Liver (tissue), 9 donors: ENCODE measurements around the gene OR1E2. TPM values are rescaled to one million over a fixed set of nuclear protein-coding genes. Genes with fewer than 3 reads are reported as not detected.
A peak's percentile ranks its signal among the peaks of the same experiment; 100 is the strongest.
"Not testable (repeated sequence)": the region's sequence is repeated elsewhere in the genome, so short reads cannot be mapped to it uniquely, and the experiment has no call there.

Experiments used
- DNase-seq: peaks from one replicate; pipeline ENCODE4 v3.0.0-alpha.2; 2017; ENCODE audit warnings: low spot score
- H3K27ac ChIP-seq, 2 donors: one replicate each; pipeline ENCODE4 v1.7.0; 2013; ENCODE audit warnings: inconsistent platforms in 2 of 2, low read length in 2 of 2, control low read depth in 1 of 2, low read depth in 1 of 2, mild to moderate bottlenecking in 1 of 2
- H3K27me3 ChIP-seq, 4 donors: one replicate each; pipeline versions ENCODE4 v1.6.1 to v1.7.0; 2013; ENCODE audit warnings: low read length in 3 of 4, inconsistent platforms in 1 of 4, mild to moderate bottlenecking in 1 of 4, moderate library complexity in 1 of 4; ENCODE audit not compliant: control insufficient read depth in 4 of 4, insufficient read depth in 4 of 4
- H3K36me3 ChIP-seq, 4 donors: one replicate each; pipeline versions ENCODE4 v1.6.1 to v1.7.0; 2013; ENCODE audit warnings: low read length in 3 of 4, mild to moderate bottlenecking in 3 of 4, low read depth in 1 of 4, moderate library complexity in 1 of 4; ENCODE audit not compliant: control insufficient read depth in 4 of 4, insufficient read depth in 3 of 4
- H3K4me1 ChIP-seq, 4 donors: one replicate each; pipeline versions ENCODE4 v1.6.1 to v1.7.0; 2013; ENCODE audit warnings: low read length in 3 of 4, mild to moderate bottlenecking in 3 of 4, moderate library complexity in 1 of 4; ENCODE audit not compliant: control insufficient read depth in 4 of 4, insufficient read depth in 4 of 4
- H3K4me3 ChIP-seq, 3 donors: one replicate each; pipeline versions ENCODE4 v1.6.1 to v1.7.0; 2013; ENCODE audit warnings: low read length in 3 of 3, control low read depth in 1 of 3, low read depth in 1 of 3, mild to moderate bottlenecking in 1 of 3
- H3K9ac ChIP-seq, 2 donors: one replicate each; pipeline ENCODE4 v1.7.0; 2013; ENCODE audit warnings: low read length in 2 of 2, mild to moderate bottlenecking in 2 of 2, moderate library complexity in 2 of 2, control low read depth in 1 of 2, low read depth in 1 of 2
- H3K9me3 ChIP-seq, 4 donors: one replicate each; pipeline versions ENCODE4 v1.6.1 to v1.7.0; 2013; ENCODE audit warnings: low read length in 3 of 4; ENCODE audit not compliant: control insufficient read depth in 4 of 4
- EGR1 ChIP-seq, 2 donors: IDR thresholded peaks; 2 replicates each; pipeline ENCODE4 v1.6.1; 2016 to 2018; ENCODE audit warnings: antibody characterized with exemption in 2 of 2, low read depth in 2 of 2
- FOXA1 ChIP-seq: IDR thresholded peaks from 2 replicates; pipeline ENCODE4 v1.6.1; 2016; ENCODE audit warnings: antibody characterized with exemption
- FOXA2 ChIP-seq: IDR thresholded peaks from 2 replicates; pipeline ENCODE4 v1.6.1; 2016; ENCODE audit warnings: antibody characterized with exemption
- GABPA ChIP-seq, 2 donors: IDR thresholded peaks in 1 of 2; conservative IDR thresholded peaks in 1 of 2; 2 replicates each; pipeline ENCODE4 v1.6.1; 2016; ENCODE audit warnings: antibody characterized with exemption in 2 of 2, mild to moderate bottlenecking in 1 of 2, moderate library complexity in 1 of 2
- HNF4G ChIP-seq: IDR thresholded peaks from 2 replicates; pipeline ENCODE4 v1.6.1; 2016; ENCODE audit warnings: antibody characterized with exemption
- NR2F2 ChIP-seq: IDR thresholded peaks from 2 replicates; pipeline ENCODE4 v1.6.1; 2016; ENCODE audit warnings: antibody characterized with exemption
- RAD21 ChIP-seq, 2 donors: IDR thresholded peaks; 2 replicates each; pipeline ENCODE4 v1.6.1; 2016; ENCODE audit warnings: antibody characterized with exemption in 2 of 2, mild to moderate bottlenecking in 2 of 2
- RXRA ChIP-seq, 2 donors: IDR thresholded peaks; 2 replicates each; pipeline ENCODE4 v1.6.1; 2017 to 2018; ENCODE audit warnings: antibody characterized with exemption in 2 of 2, mild to moderate bottlenecking in 1 of 2
- SP1 ChIP-seq: IDR thresholded peaks from 2 replicates; pipeline ENCODE4 v1.6.1; 2018; ENCODE audit warnings: antibody characterized with exemption, mild to moderate bottlenecking
- TAF1 ChIP-seq: conservative IDR thresholded peaks from 2 replicates; pipeline ENCODE4 v1.6.1; 2016; ENCODE audit warnings: antibody characterized with exemption, mild to moderate bottlenecking
- YY1 ChIP-seq: IDR thresholded peaks from 2 replicates; pipeline ENCODE4 v1.6.1; 2016; ENCODE audit warnings: antibody characterized with exemption, mild to moderate bottlenecking
- WGBS: extraction: QIAGEN DNeasy Blood & Tissue Kit; methylation state at CpG from one replicate; pipeline ENCODE4 v1.1.7; 2013; 5-methylcytosine and 5-hydroxymethylcytosine counted together
- polyA plus RNA-seq, 2 donors: library from polyadenylated mRNA; stranded (reverse) in 1 of 2; unstranded in 1 of 2; fragments of 200-250 nt in 1 of 2; fragments of >200 nt in 1 of 2; fragmentation: Nextera tagmentation in 1 of 2; extraction: Ambion mirVana in 1 of 2; gene quantifications; one replicate each; pipeline versions ENCODE4 v1.2.1 to v1.2.3, GENCODE V29; 2013 to 2015
- total RNA-seq, 2 donors: library from RNA; depleted of rRNA; stranded (reverse); fragments of >200 nt; gene quantifications; one replicate each; pipeline ENCODE4 v1.2.3, GENCODE V29; 2014
- TF ChIP-seq, protein P1 (sequence below): IDR thresholded peaks from 2 replicates; pipeline ENCODE4 v1.6.1; 2016; ENCODE audit warnings: antibody characterized with exemption
- TF ChIP-seq, protein P2 (sequence below): IDR thresholded peaks from 2 replicates; pipeline ENCODE4 v1.6.1; 2016; ENCODE audit warnings: antibody characterized with exemption
- TF ChIP-seq, protein P3 (sequence below): IDR thresholded peaks from 2 replicates; pipeline ENCODE4 v1.6.1; 2016; ENCODE audit warnings: antibody characterized with exemption
- TF ChIP-seq, protein P4 (sequence below): IDR thresholded peaks from 2 replicates; pipeline ENCODE4 v1.6.1; 2016; ENCODE audit warnings: antibody characterized with exemption, mild to moderate bottlenecking
- donor health status: healthy.
- donor health status: healthy.
- donor health status: healthy.
- donor health status: healthy.
- donor health status: healthy.

OR1E2 gene
- total and polyA plus RNA-seq, 4 donors = 0.08 TPM; not detected in 3

DNA sequence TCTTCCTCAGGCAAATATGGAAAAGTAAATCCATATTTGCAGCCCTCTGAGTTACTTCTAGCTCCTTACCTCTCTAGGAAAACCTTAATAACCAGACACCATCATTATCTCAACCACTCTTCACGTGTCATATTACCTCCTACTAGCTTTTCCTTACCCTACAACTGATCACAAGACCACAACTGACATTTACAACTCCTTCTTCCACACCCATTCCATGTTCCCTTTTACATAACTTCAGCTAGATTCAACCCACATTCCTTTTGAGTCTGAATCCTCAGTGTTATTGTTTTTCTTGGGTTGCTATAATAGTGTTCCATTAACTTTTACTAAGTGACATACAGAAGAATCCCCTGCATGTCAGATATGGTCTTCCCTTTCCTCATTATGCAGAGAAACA is 4.7 kb upstream of the OR1E2 start:
- TF ChIP-seq SP1 (no peak), GABPA (IDR thresholded peaks at IDR 0.05 in 1 of 2, conservative IDR thresholded peaks at IDR 0.05 in 1 of 2) (no peak), EGR1 (IDR thresholded peaks at IDR 0.05; ENCODE audit: low read depth in 2 of 2) (no peak), TAF1 (no peak), RXRA (IDR thresholded peaks at IDR 0.05) (no peak), HNF4G (no peak), RAD21 (IDR thresholded peaks at IDR 0.05) (no peak), NR2F2 (no peak), YY1 (no peak), FOXA1 (no peak), FOXA2 (no peak)
- TF ChIP-seq, protein P1, sequence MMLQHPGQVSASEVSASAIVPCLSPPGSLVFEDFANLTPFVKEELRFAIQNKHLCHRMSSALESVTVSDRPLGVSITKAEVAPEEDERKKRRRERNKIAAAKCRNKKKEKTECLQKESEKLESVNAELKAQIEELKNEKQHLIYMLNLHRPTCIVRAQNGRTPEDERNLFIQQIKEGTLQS = no peak
- TF ChIP-seq, protein P2, sequence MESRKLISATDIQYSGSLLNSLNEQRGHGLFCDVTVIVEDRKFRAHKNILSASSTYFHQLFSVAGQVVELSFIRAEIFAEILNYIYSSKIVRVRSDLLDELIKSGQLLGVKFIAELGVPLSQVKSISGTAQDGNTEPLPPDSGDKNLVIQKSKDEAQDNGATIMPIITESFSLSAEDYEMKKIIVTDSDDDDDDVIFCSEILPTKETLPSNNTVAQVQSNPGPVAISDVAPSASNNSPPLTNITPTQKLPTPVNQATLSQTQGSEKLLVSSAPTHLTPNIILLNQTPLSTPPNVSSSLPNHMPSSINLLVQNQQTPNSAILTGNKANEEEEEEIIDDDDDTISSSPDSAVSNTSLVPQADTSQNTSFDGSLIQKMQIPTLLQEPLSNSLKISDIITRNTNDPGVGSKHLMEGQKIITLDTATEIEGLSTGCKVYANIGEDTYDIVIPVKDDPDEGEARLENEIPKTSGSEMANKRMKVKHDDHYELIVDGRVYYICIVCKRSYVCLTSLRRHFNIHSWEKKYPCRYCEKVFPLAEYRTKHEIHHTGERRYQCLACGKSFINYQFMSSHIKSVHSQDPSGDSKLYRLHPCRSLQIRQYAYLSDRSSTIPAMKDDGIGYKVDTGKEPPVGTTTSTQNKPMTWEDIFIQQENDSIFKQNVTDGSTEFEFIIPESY = no peak
- TF ChIP-seq, protein P3, sequence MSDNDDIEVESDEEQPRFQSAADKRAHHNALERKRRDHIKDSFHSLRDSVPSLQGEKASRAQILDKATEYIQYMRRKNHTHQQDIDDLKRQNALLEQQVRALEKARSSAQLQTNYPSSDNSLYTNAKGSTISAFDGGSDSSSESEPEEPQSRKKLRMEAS = no peak
- H3K4me3 ChIP-seq = no peak overlapping the region
- no peak overlapping the region for H3K27ac ChIP-seq
- no peak overlapping the region for H3K9ac ChIP-seq
- 91% methylated on average over 1 of the region's 1 CpG for WGBS
- H3K36me3 ChIP-seq = no peaks in the 10 kb centered on the region
- no peaks in the 10 kb centered on the region for H3K9me3 ChIP-seq
- no peaks in the 10 kb centered on the region for H3K4me1 ChIP-seq
- no peak for DNase-seq
- H3K27me3 ChIP-seq = no peaks in the 10 kb centered on the region

DNA sequence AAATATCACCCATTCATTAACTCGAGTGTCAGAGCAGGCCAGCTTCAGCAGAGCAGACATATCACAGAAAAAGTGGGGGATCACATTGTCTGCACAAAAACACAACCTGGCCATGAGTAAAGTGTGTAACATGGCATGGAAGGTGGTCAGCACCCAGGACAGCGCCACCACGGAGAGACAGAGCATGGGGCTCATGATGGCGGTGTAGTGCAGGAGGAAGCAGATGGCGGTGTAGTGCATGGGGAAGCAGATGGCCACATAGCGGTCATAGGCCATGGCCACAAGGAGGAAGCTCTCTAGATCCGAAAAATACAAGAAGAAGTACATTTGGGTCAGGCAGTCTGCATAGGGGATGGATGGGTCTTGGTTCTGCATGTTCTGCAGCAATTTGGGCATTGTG is 426 bp downstream of the OR1E2 start:
- not testable (repeated sequence) for H3K36me3 ChIP-seq, H3K27me3 ChIP-seq, H3K9me3 ChIP-seq, H3K27ac ChIP-seq, H3K4me1 ChIP-seq, DNase-seq, H3K4me3 ChIP-seq, H3K9ac ChIP-seq
- TF ChIP-seq, protein P4, sequence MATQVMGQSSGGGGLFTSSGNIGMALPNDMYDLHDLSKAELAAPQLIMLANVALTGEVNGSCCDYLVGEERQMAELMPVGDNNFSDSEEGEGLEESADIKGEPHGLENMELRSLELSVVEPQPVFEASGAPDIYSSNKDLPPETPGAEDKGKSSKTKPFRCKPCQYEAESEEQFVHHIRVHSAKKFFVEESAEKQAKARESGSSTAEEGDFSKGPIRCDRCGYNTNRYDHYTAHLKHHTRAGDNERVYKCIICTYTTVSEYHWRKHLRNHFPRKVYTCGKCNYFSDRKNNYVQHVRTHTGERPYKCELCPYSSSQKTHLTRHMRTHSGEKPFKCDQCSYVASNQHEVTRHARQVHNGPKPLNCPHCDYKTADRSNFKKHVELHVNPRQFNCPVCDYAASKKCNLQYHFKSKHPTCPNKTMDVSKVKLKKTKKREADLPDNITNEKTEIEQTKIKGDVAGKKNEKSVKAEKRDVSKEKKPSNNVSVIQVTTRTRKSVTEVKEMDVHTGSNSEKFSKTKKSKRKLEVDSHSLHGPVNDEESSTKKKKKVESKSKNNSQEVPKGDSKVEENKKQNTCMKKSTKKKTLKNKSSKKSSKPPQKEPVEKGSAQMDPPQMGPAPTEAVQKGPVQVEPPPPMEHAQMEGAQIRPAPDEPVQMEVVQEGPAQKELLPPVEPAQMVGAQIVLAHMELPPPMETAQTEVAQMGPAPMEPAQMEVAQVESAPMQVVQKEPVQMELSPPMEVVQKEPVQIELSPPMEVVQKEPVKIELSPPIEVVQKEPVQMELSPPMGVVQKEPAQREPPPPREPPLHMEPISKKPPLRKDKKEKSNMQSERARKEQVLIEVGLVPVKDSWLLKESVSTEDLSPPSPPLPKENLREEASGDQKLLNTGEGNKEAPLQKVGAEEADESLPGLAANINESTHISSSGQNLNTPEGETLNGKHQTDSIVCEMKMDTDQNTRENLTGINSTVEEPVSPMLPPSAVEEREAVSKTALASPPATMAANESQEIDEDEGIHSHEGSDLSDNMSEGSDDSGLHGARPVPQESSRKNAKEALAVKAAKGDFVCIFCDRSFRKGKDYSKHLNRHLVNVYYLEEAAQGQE = peak; percentile 92
- 37% methylated on average over 7 of the region's 7 CpGs for WGBS
